Endothelial cell (in vitro differentiated cells): ENCODE results near the gene CEP78. TPM values are rescaled to one million over a fixed set of nuclear protein-coding genes. Genes with fewer than 3 reads are reported as not detected.
"Not testable (repeated sequence)": the region's sequence is repeated elsewhere in the genome, so short reads cannot be mapped to it uniquely, and the experiment has no call there.

Experiments
- DNase-seq: peaks from one replicate; pipeline ENCODE4 v3.0.0; 2021; ENCODE audit warnings: low spot score
- H3K27ac Mint-ChIP-seq: one replicate; pipeline ENCODE4 v1.8.0; 2021; ENCODE audit warnings: mixed read lengths, inconsistent platforms; ENCODE audit not compliant: unreplicated experiment
- H3K27me3 Mint-ChIP-seq: one replicate; pipeline ENCODE4 v1.8.0; 2021; ENCODE audit warnings: mild to moderate bottlenecking, moderate library complexity, mixed read lengths, inconsistent platforms; ENCODE audit not compliant: unreplicated experiment
- H3K36me3 Mint-ChIP-seq: one replicate; pipeline ENCODE4 v1.8.0; 2021; ENCODE audit warnings: mild to moderate bottlenecking, low read depth, mixed read lengths, inconsistent platforms; ENCODE audit not compliant: unreplicated experiment
- H3K4me1 Mint-ChIP-seq: one replicate; pipeline ENCODE4 v1.8.0; 2021; ENCODE audit warnings: mild to moderate bottlenecking, mixed read lengths, inconsistent platforms; ENCODE audit not compliant: unreplicated experiment
- H3K4me3 Mint-ChIP-seq: one replicate; pipeline ENCODE4 v1.8.0; 2021; ENCODE audit warnings: mild to moderate bottlenecking, mixed read lengths, inconsistent platforms; ENCODE audit not compliant: unreplicated experiment
- H3K9me3 Mint-ChIP-seq: one replicate; pipeline ENCODE4 v1.8.0; 2021; ENCODE audit warnings: mixed read lengths, inconsistent platforms; ENCODE audit not compliant: unreplicated experiment
- CTCF ChIP-seq: fragments of 200-600 bp; sonication (generic); IDR thresholded peaks from one replicate; pipeline ENCODE4 v1.5.0; 2021; ENCODE audit warnings: antibody characterized with exemption; ENCODE audit not compliant: unreplicated experiment
- total RNA-seq: library from RNA; stranded (reverse); fragmentation: NEBNext Ultra II Directional; extraction: Animal tissue kit (Norgen Biotek cat#: 25700); gene quantifications from one replicate; pipeline ENCODE4 v1.2.1, GENCODE V29; 2021; ENCODE audit not compliant: unreplicated experiment

Gene CEP78
- total RNA-seq, 1 donor from 2014 or later, result 21.7 TPM

- H3K9me3 Mint-ChIP-seq, result no peaks in the 10 kb centered on the region
- no peaks in the 10 kb centered on the region for H3K27me3 Mint-ChIP-seq
- no peak overlapping the region for H3K27ac Mint-ChIP-seq
- no peak for DNase-seq
- no peak overlapping the region for H3K4me3 Mint-ChIP-seq
- H3K4me1 Mint-ChIP-seq, result peaks cover 3% of the 10 kb centered on the region
- H3K36me3 Mint-ChIP-seq, result no peaks in the 10 kb centered on the region
- no peak for TF ChIP-seq CTCF
Observed at GRCh38 chr9:78214492-78214891, 21.4 kb upstream of the CEP78 start.

GRCh38 chr9:78215706-78216105, 20.2 kb upstream of the CEP78 start:
- no peak overlapping the region for H3K27ac Mint-ChIP-seq
- no peak for TF ChIP-seq CTCF
- no peaks in the 10 kb centered on the region for H3K9me3 Mint-ChIP-seq
- H3K36me3 Mint-ChIP-seq, result no peaks in the 10 kb centered on the region
- peaks cover 2% of the 10 kb centered on the region for H3K27me3 Mint-ChIP-seq
- no peak overlapping the region for H3K4me3 Mint-ChIP-seq
- peaks cover 2% of the 10 kb centered on the region for H3K4me1 Mint-ChIP-seq
- no peak for DNase-seq

DNA sequence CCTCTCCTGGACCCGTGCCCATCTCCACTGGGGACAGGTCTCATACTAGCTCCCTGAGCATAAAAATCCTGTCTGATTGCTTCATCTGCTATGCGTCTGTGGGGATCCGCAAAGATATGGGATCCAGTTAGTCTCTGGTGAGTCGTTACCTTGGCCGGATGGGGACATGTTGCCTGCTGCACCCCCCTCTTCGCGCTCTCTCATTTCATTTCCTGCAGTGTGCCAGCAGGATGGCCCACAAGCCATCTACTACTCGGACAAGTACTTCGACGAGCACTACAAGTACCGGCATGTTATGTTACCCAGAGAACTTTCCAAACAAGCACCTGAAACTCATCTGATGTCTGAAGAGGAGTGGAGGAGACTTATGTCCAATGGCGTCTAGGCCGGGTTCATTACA, 17.0 kb upstream of the CEP78 start:
- no peaks in the 10 kb centered on the region for H3K4me1 Mint-ChIP-seq
- no peaks in the 10 kb centered on the region for H3K9me3 Mint-ChIP-seq
- no peak overlapping the region for H3K4me3 Mint-ChIP-seq
- DNase-seq, result no peak
- no peak overlapping the region for H3K27ac Mint-ChIP-seq
- peaks cover 2% of the 10 kb centered on the region for H3K27me3 Mint-ChIP-seq
- H3K36me3 Mint-ChIP-seq, result no peaks in the 10 kb centered on the region
- no peak for TF ChIP-seq CTCF

DNA sequence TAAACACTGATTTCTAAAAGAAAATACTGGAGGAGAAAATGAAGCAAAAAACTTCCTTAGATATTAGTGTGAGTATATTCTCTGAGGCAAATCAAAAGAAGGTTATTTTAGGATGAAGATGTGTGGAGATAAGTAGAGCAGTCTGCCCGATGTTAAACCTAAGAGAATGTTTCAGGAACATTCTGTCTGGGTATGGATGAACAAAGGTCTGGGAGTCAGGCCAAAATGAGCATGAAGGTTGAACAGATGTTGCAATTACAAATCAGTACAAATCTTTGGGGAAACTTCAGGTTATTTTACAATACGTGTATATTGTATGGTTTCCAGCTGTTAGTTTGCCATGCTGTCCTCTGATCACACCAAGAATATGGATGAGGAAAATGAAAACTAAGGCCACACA, 14.4 kb upstream of the CEP78 start:
- Mint-ChIP-seq H3K9me3 (no peaks in the 10 kb centered on the region), H3K27ac (no peak overlapping the region), H3K27me3 (peaks cover 2% of the 10 kb centered on the region), H3K4me1 (no peaks in the 10 kb centered on the region), H3K4me3 (no peak overlapping the region), H3K36me3 (no peaks in the 10 kb centered on the region)
- no peak for TF ChIP-seq CTCF
- no peak for DNase-seq

GRCh38 chr9:78221841-78222240, 14.0 kb upstream of the CEP78 start:
- H3K4me1 Mint-ChIP-seq, H3K9me3 Mint-ChIP-seq, H3K4me3 Mint-ChIP-seq, H3K27me3 Mint-ChIP-seq, H3K27ac Mint-ChIP-seq, H3K36me3 Mint-ChIP-seq, DNase-seq: not testable (repeated sequence)

DNA sequence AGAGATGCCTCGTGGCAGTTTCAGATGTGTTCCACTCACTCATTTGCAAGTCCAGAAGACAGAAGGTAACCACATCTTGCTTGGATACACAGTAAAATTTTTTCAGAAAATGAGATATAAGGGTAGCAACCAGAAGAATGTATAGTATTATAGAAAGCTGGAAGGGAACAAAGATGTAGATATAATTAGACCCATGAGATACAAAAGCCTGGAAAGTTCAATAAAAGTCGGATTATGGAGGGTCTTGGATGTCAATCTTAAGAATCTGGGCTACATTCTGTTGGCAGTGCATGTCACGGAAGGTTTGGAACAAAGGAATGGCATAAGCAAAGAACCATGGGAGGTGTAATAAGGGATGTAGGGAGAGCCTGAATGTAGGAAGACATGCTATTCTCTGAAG, 5.1 kb upstream of the CEP78 start:
- Mint-ChIP-seq H3K27me3 (peaks cover 3% of the 10 kb centered on the region), H3K36me3 (no peaks in the 10 kb centered on the region), H3K27ac (no peak overlapping the region), H3K4me3 (no peak overlapping the region), H3K9me3 (no peaks in the 10 kb centered on the region), H3K4me1 (peaks cover 10% of the 10 kb centered on the region)
- no peak for DNase-seq
- no peak for TF ChIP-seq CTCF

DNA sequence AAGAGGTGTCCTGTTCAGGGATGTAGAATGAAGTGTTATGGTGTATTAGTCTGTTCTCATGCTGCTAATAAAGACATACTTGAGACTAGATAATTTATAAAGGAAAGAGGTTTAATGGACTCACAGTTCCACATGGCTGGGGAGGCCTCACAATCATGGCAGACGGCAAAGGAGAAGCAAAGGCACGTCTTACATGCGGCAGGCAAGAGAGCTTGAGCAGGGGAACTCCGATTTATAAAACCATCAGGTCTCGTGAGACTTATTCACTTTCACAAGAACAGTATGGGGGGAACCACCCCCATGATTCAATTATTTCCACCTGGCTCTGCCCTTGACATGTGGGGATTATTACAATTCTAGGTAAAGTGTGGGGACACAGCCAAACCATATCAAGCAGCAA, 3.4 kb upstream of the CEP78 start:
- peaks cover 13% of the 10 kb centered on the region for H3K4me1 Mint-ChIP-seq
- H3K27me3 Mint-ChIP-seq, H3K36me3 Mint-ChIP-seq, H3K27ac Mint-ChIP-seq, H3K9me3 Mint-ChIP-seq, H3K4me3 Mint-ChIP-seq, DNase-seq: not testable (repeated sequence)
